Fibroblast of gingiva (primary cell): ENCODE data around the gene MON2.
"Not testable (repeated sequence)": the region's sequence is repeated elsewhere in the genome, so short reads cannot be mapped to it uniquely, and the experiment has no call there.

Experiments
- DNase-seq: peaks from one replicate; pipeline ENCODE4 v3.0.0-alpha.2; 2011; ENCODE audit warnings: low read depth

MON2 gene

GRCh38 chr12:62481843-62482540 lies 15.4 kb downstream of the MON2 start:
- DNase-seq, result peak; percentile 35

- no peak for DNase-seq
Measured at GRCh38 chr12:62482769-62483168, 16.1 kb downstream of the MON2 start.

GRCh38 chr12:62484233-62484632 lies 17.6 kb downstream of the MON2 start:
- DNase-seq, result peak; percentile 32

GRCh38 chr12:62505786-62506185 lies 39.2 kb downstream of the MON2 start:
- no peak for DNase-seq

GRCh38 chr12:62512901-62513300 lies 46.3 kb downstream of the MON2 start:
- DNase-seq, result no peak

- not testable (repeated sequence) for DNase-seq
Measured at GRCh38 chr12:62514080-62514479, 47.5 kb downstream of the MON2 start.

GRCh38 chr12:62516927-62517326 lies 50.3 kb downstream of the MON2 start:
- DNase-seq, result no peak

- DNase-seq, result no peak
Measured at GRCh38 chr12:62517887-62518286, 51.3 kb downstream of the MON2 start.

- no peak for DNase-seq
Measured at GRCh38 chr12:62519043-62519442, 52.4 kb downstream of the MON2 start.

GRCh38 chr12:62520361-62520760 lies 53.7 kb downstream of the MON2 start:
- no peak for DNase-seq

- no peak for DNase-seq
Measured at GRCh38 chr12:62522984-62523383, 56.4 kb downstream of the MON2 start.

- DNase-seq, result no peak
Measured at GRCh38 chr12:62523619-62524018, 57.0 kb downstream of the MON2 start.

GRCh38 chr12:62525271-62525670 lies 58.6 kb downstream of the MON2 start:
- no peak for DNase-seq

- DNase-seq, result peak; percentile 89
Measured at GRCh38 chr12:62530596-62530995, 64.0 kb downstream of the MON2 start.

- no peak for DNase-seq
Measured at GRCh38 chr12:62532333-62532732, 65.7 kb downstream of the MON2 start.

- DNase-seq, result no peak
Measured at GRCh38 chr12:62533087-62533754, 66.6 kb downstream of the MON2 start.

- DNase-seq, result peak; percentile 21
Measured at GRCh38 chr12:62533755-62534107, 67.1 kb downstream of the MON2 start.

- no peak for DNase-seq
Measured at GRCh38 chr12:62536546-62536945, 69.9 kb downstream of the MON2 start.

- DNase-seq, result peak; percentile 86
Measured at GRCh38 chr12:62537551-62537950, 70.9 kb downstream of the MON2 start.

- DNase-seq, result no peak
Measured at GRCh38 chr12:62540354-62540753, 73.7 kb downstream of the MON2 start.

GRCh38 chr12:62542814-62543213 lies 76.2 kb downstream of the MON2 start:
- no peak for DNase-seq

GRCh38 chr12:62543324-62543723 lies 76.7 kb downstream of the MON2 start:
- no peak for DNase-seq

- no peak for DNase-seq
Measured at GRCh38 chr12:62543741-62544140, 77.1 kb downstream of the MON2 start.
